Skin of body (tissue), 2 donors: Measurements from ENCODE around the gene PRTN3. TPM values are rescaled to one million over a fixed set of nuclear protein-coding genes. Genes with fewer than 3 reads are reported as not detected.
"Not testable (repeated sequence)": the region's sequence is repeated elsewhere in the genome, so short reads cannot be mapped to it uniquely, and the experiment has no call there.

Experiments
- DNase-seq: peaks from one replicate; lab custom pipeline; 2025; lab: John Stamatoyannopoulos, UW
- total RNA-seq: library from RNA; depleted of rRNA; stranded (reverse); fragments of >200 nt; gene quantifications from one replicate; pipeline ENCODE4 v1.2.3, GENCODE V29; 2014

Gene PRTN3
- total RNA-seq, 1 donor from 2014 or later, result 28.9 TPM

DNA sequence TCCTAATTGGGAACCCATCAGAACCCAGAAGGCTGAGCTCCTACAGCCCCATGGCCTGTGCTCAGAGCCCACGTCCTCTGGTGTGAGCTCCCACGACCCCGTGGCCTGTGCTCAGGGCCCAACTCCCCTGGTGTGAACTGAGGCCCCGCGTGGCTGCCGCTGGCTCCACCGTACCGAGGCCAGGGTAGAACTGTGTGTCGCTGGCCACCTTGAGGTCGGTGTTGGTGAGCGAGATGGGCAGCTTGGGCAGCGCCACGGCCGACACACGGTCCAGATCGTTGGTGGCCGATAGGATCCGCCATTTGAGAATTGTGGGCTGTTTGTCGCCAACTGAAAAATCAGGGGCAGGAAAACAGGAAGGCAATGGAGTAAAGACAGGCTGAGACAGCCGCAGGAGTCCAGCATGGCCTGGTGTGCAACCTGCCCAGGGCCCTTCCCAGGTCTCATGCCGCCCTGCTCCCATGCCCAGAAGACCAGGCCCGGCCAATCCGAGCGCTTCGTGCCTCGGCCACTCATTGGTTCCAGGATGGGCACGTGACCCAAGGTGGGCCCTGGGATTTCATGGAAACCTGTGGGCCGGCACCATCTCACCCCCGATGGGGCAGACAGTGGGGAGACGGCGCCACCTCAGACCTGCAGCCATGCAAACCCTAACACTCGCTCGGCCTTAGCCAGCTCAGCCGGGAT lies 40.7 kb downstream of the PRTN3 start:
- no peak for DNase-seq

DNA sequence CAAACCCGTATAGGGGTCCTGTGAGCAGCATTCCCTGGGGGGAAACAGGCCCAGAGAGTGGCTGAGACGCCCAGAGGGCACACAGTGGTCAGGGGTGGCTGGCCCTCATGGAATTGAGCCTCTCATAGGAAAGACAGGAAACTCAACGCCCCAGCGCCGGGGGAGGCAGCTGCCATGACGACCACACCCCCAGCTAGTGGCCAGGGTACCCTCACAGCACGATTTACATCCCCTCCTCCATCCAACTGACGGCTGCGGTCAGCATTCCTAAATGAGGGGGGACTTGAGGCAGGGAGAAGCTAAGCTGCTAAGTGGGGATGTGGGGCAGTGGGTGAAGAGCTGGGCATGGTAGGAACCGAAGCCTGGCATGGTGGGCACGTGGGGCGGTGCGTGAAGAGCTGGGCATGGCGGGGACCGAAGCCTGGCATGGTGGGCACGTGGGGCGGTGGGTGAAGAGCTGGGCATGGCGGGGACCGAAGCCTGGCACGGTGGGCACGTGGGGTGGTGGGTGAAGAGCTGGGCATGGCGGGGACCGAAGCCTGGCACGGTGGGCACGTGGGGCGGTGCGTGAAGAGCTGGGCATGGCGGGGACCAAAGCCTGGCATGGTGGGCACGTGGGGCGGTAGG lies 42.2 kb downstream of the PRTN3 start:
- no peak for DNase-seq

DNA sequence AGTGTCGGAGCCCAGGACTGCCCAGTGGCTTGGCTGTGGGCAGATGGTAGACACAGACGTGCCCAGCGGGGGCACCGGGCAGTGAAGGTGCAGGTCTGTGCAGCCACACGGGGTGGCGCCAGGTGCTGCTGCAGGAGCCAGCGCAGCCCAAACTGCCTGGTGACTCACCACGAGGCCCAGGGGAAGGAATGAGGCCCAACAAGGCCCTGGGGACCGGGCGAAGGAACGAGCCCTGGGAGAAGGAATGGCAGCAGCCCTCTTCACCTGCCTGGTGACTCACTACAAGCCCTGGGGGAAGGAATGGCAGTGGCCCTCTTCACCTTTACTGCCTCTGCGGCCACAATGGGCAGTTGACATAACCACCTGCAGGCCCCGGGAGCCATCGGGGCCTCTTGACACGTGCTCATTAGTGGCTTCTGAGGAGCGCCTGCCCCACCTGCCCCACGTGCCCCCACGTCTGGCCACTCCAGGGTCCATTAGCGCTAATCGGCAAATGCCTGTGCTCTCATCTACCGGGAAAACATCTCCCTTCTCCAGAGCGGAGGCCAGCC lies 42.9 kb downstream of the PRTN3 start:
- DNase-seq, result no peak

DNA sequence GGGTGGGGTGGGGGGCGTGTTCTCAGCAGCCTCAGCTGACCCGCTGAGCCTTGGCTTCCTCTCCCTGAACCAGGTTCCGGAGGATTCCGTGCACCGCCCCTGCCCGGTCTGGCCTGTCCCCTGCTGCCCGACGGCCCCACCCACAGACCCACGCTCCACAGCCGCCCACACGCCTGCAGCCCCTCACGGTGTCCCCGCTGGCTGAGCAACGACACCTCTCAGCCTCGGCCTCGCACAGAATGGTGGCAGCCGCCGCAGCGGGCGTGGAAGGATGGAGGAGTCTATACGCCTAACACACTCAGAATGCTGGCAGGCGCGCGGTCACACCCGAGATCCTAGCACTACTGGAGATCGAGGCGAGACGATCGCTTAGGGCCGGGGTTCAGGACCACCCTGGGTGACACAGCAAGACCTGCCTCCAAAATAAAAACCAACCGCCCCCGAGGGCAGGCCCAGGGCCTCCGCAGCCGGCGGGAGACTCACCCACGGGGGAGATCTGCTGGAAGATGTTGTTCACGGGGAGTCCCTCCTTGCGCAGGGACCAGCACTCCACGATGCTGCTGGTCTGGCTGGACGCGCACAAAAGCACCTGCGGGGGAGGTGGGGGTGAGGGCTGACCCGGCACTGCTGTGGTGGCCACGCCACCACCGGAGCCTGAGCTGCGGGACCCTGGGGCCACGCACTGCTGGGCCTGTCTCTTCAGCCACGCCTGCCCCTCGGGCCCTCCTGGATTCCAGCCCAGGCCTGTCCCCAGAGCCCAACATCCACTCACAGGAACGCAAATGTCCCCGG lies 43.8 kb downstream of the PRTN3 start:
- no peak for DNase-seq

GRCh38 chr19:885536-886224 lies 44.9 kb downstream of the PRTN3 start:
- DNase-seq, result no peak

GRCh38 chr19:887072-887471 lies 46.3 kb downstream of the PRTN3 start:
- DNase-seq, result no peak

DNA sequence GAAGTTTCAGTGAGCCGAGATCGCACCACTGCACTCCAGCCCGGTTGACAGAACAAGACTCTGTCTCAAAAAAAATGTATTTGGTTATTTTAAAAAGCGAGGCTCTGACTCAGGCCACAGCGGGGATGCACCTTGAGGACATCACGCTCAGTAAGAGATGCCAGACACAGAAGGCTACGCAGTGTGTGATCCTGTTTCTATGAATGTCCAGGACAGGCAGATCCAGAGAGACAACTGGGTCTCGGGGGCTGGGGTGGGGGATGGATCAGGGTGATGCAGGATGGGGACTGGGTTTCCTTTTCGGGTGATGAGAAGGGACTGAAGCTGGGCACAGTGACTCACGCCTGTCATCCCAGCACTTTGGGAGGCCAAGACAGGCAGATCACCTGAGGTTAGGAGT lies 46.8 kb downstream of the PRTN3 start:
- no peak for DNase-seq

DNA sequence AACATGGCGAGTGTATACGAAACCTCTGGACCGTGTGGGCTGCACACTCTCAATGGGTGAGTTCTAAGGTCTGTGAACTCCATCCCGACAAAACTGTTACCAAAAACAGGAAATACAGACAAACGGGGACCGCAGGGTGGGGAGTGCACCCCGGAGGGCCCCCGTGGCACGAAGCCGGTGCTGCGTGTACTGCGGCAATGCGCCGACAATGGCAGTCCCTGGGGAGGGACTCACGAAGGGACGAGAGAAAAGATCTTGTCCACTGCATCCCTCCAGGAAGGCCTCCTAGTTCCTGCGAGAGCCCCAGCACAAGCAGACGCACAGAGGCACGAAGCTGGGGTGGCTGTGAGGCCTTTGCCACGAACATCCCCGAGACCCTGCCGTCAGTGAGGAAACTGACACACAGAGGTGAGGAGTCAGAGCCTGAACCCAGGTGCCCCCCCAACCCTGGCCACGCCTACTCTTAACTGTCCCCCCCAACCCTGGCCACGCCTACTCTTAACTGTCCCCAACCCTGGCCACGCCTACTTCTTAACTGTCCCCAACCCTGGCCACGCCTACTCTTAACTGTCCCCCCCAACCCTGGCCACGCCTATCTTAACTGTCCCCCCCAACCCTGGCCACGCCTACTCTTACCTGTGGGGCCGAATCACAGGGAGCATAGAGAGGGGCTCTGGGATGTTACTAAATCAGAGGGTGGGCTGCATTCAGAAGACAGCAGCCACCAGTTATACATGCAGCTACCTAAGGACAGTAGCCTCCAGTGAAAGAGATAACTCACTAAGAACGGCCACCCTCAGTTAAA lies 48.0 kb downstream of the PRTN3 start:
- DNase-seq, result no peak

GRCh38 chr19:889662-890295 lies 49.0 kb downstream of the PRTN3 start:
- no peak for DNase-seq

- DNase-seq, result no peak
Measured at GRCh38 chr19:890831-891230, 50.0 kb downstream of the PRTN3 start.

DNA sequence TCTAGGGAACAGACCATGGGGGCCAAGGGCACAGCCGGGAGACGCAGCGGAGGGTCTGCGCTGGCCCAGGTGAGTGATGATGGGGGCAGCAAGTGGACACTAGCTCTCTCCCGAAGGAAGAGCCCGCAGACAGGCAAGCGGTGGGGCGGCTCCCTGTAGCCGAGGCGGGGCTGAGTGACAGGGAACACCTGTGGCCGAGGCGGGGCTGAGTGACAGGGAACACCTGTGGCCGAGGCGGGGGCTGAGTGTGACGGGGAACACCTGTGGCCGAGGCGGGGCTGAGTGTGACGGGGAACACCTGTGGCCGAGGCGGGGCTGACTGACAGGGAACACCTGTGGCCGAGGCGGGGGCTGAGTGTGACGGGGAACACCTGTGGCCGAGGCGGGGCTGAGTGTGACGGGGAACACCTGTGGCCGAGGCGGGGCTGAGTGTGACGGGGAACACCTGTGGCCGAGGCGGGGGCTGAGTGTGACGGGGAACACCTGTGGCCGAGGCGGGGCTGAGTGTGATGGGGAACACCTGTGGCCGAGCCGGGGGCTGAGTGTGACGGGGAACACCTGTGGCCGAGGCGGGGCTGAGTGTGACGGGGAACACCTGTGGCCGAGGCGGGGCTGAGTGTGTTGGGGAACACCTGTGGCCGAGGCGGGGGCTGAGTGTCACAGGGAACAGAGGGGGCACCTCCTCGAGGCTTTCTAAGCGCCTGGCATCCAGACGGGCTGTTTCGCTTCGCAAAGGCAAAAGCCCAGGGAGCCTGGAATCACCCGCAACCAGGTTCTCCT lies 50.8 kb downstream of the PRTN3 start:
- DNase-seq, result not testable (repeated sequence)

- DNase-seq, result no peak
Measured at GRCh38 chr19:892243-892893, 51.6 kb downstream of the PRTN3 start.

GRCh38 chr19:892894-893689 lies 52.3 kb downstream of the PRTN3 start, which contains the start of the genes MED16 and RNU6-9:
Gene MED16 (minus strand): TSS chr19:893187. CDS start chr19:891131, 2,056 bp downstream.
Gene RNU6-9 (plus strand): TSS chr19:893484.
- DNase-seq, result peak; percentile 94

- no peak for DNase-seq
Measured at GRCh38 chr19:896434-896833, 55.6 kb downstream of the PRTN3 start.

DNA sequence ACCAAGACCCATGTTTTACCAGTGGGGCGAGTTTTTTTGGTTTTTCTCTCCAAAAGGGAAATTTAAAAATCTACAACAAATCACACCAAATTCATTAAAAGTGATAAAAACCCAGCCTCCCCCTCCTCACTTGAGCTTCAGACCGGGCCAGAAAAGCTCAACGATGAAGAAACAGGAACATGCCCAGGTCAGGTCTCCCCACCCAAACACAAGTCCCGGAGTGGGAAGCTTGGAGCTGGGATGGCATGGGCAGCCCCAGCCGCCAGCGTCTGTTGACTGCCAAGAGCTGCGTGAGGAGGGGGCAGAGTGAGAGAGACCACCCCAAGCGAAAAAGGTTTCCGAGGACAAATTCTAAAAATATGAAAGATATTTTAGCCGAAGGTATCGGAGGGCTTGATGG lies 56.2 kb downstream of the PRTN3 start:
- DNase-seq, result no peak

- no peak for DNase-seq
Measured at GRCh38 chr19:897442-898039, 56.7 kb downstream of the PRTN3 start.
